GM19240 (cell line): ENCODE measurements around the gene RNF113B.

Experiments used
- DNase-seq: peaks from one replicate; pipeline ENCODE4 v3.0.0; 2011; ENCODE audit warnings: low spot score; ENCODE audit not compliant: insufficient read length

RNF113B gene

GRCh38 chr13:98204546-98204945 lies 27.5 kb upstream of the RNF113B start:
- no peak for DNase-seq

- no peak for DNase-seq
Measured at GRCh38 chr13:98203646-98204326, 26.7 kb upstream of the RNF113B start.

GRCh38 chr13:98201984-98202383 lies 24.9 kb upstream of the RNF113B start:
- no peak for DNase-seq

GRCh38 chr13:98201189-98201588 lies 24.1 kb upstream of the RNF113B start:
- DNase-seq: no peak

- DNase-seq: no peak
Measured at GRCh38 chr13:98200211-98200878, 23.3 kb upstream of the RNF113B start.

- DNase-seq: no peak
Measured at GRCh38 chr13:98199480-98199879, 22.4 kb upstream of the RNF113B start.

- no peak for DNase-seq
Measured at GRCh38 chr13:98198683-98199082, 21.6 kb upstream of the RNF113B start.

- DNase-seq: no peak
Measured at GRCh38 chr13:98195054-98195791, 18.2 kb upstream of the RNF113B start.

GRCh38 chr13:98192008-98192407 lies 14.9 kb upstream of the RNF113B start:
- DNase-seq: no peak

- DNase-seq: no peak
Measured at GRCh38 chr13:98190889-98191444, 13.9 kb upstream of the RNF113B start.

GRCh38 chr13:98189841-98190505 lies 12.9 kb upstream of the RNF113B start:
- DNase-seq: no peak

- DNase-seq: no peak
Measured at GRCh38 chr13:98188544-98189166, 11.6 kb upstream of the RNF113B start.

- DNase-seq: no peak
Measured at GRCh38 chr13:98187965-98188261, 10.8 kb upstream of the RNF113B start.

- no peak for DNase-seq
Measured at GRCh38 chr13:98187155-98187964, 10.3 kb upstream of the RNF113B start.

GRCh38 chr13:98184792-98185191 lies 7.7 kb upstream of the RNF113B start:
- no peak for DNase-seq

GRCh38 chr13:98182589-98182988 lies 5.5 kb upstream of the RNF113B start:
- DNase-seq: no peak

GRCh38 chr13:98182153-98182552 lies 5.1 kb upstream of the RNF113B start:
- DNase-seq: no peak

GRCh38 chr13:98181111-98181815 lies 4.2 kb upstream of the RNF113B start:
- DNase-seq: no peak

- DNase-seq: no peak
Measured at GRCh38 chr13:98180092-98180491, 3.0 kb upstream of the RNF113B start.

- no peak for DNase-seq
Measured at GRCh38 chr13:98175823-98176222, 1.2 kb downstream of the RNF113B start.
